ENCODE measurements around the gene WDR49.

The WDR49 gene

DNA sequence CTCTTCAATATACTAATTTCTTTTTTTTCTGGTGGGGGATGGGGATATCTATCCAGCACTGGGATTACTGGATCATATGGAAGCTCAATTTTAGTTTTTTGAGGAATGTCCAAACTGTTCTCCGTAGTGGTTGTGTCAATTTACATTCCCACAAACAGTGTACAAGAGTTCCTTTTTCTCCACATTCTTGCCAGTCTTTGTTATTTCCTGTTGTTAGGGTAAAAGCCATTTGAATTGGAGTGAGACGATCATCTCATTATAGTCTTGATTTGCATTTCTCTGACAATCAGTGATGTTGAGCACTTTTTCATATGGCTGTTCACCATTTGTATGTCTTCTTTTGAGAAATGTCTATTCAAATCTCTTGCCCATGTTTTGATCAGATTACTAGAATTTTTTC lies 12.8 kb upstream of the WDR49 start:
- Histone ChIP-seq H3K27ac (ENCODE audit: low read length) (no peak overlapping the region), H3K9me3 (ENCODE audit: insufficient read depth, low read depth, low read length) (no peaks in the 10 kb centered on the region), H3K36me3 (ENCODE audit: insufficient read depth, low read depth, low read length) (no peaks in the 10 kb centered on the region), H3K4me1 (ENCODE audit: insufficient read depth, low read length) (no peaks in the 10 kb centered on the region), H3K27me3 (ENCODE audit: insufficient read depth, low read length) (no peaks in the 10 kb centered on the region), H3K4me3 (ENCODE audit: low read length) (no peak overlapping the region), H3K9ac (ENCODE audit: low read depth, low read length) (no peak overlapping the region)

GRCh38 chr3:167662919-167663400 lies 9.2 kb upstream of the WDR49 start:
- Histone ChIP-seq H3K4me1 (ENCODE audit: insufficient read depth, low read length) (peaks cover 1% of the 10 kb centered on the region; the same call in 1 of the 2 replicates), H3K9me3 (ENCODE audit: insufficient read depth, low read depth, low read length) (no peaks in the 10 kb centered on the region), H3K27ac (ENCODE audit: low read length) (no peak overlapping the region), H3K4me3 (ENCODE audit: low read length) (no peak overlapping the region), H3K36me3 (ENCODE audit: insufficient read depth, low read depth, low read length) (no peaks in the 10 kb centered on the region), H3K9ac (ENCODE audit: low read depth, low read length) (no peak overlapping the region), H3K27me3 (ENCODE audit: insufficient read depth, low read length) (no peaks in the 10 kb centered on the region)

- Histone ChIP-seq H3K4me1 (ENCODE audit: insufficient read depth, low read length) (peaks cover 20% of the 10 kb centered on the region; the same call in 1 of the 2 replicates), H3K9ac (ENCODE audit: low read depth, low read length) (no peak overlapping the region), H3K4me3 (ENCODE audit: low read length) (no peak overlapping the region), H3K36me3 (ENCODE audit: insufficient read depth, low read depth, low read length) (no peaks in the 10 kb centered on the region), H3K9me3 (ENCODE audit: insufficient read depth, low read depth, low read length) (no peaks in the 10 kb centered on the region), H3K27ac (ENCODE audit: low read length) (no peak overlapping the region), H3K27me3 (ENCODE audit: insufficient read depth, low read length) (no peaks in the 10 kb centered on the region)
Observed at GRCh38 chr3:167657684-167658225, 4.0 kb upstream of the WDR49 start.

- peaks cover 29% of the 10 kb centered on the region; the same call in 1 of the 2 replicates for H3K4me1 ChIP-seq (ENCODE audit: insufficient read depth, low read length)
- no peaks in the 10 kb centered on the region for H3K9me3 ChIP-seq (ENCODE audit: insufficient read depth, low read depth, low read length)
- H3K27me3 ChIP-seq (ENCODE audit: insufficient read depth, low read length): no peaks in the 10 kb centered on the region
- no peak overlapping the region for H3K9ac ChIP-seq (ENCODE audit: low read depth, low read length)
- no peak overlapping the region for H3K4me3 ChIP-seq (ENCODE audit: low read length)
- H3K27ac ChIP-seq (ENCODE audit: low read length): no peak overlapping the region
- no peaks in the 10 kb centered on the region for H3K36me3 ChIP-seq (ENCODE audit: insufficient read depth, low read depth, low read length)
Observed at GRCh38 chr3:167656821-167657220, 3.1 kb upstream of the WDR49 start.

DNA sequence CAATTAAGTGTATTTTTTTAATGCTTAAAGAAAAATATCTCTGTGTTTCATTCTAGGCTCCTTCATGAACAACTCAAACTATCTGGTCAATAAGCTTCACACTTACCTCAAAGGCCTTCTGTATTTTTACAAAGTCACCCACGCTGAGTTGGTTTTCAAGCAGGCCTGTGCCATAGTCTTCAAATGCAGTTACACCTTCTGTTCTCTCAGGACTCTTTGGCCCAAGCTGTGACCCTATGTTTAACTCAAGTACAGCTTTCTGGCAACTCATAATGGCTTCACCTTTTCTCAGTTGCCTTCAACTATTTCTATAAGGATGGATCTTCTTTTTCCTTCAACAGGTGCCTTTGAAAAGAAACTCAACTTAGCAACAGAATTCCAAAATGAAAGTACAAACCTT lies 587 bp downstream of the WDR49 start:
- no peaks in the 10 kb centered on the region for H3K9me3 ChIP-seq (ENCODE audit: insufficient read depth, low read depth, low read length)
- H3K4me1 ChIP-seq (ENCODE audit: insufficient read depth, low read length): peaks cover 34% of the 10 kb centered on the region; the same call in 1 of the 2 replicates
- H3K9ac ChIP-seq (ENCODE audit: low read depth, low read length): peak overlapping the region; percentile 63; the same call in 1 of the 2 replicates
- no peaks in the 10 kb centered on the region for H3K27me3 ChIP-seq (ENCODE audit: insufficient read depth, low read length)
- peak overlapping the region; percentile 35; the same call in 1 of the 2 replicates for H3K4me3 ChIP-seq (ENCODE audit: low read length)
- peak overlapping the region; percentile 49 for H3K27ac ChIP-seq (ENCODE audit: low read length)
- H3K36me3 ChIP-seq (ENCODE audit: insufficient read depth, low read depth, low read length): no peaks in the 10 kb centered on the region

DNA sequence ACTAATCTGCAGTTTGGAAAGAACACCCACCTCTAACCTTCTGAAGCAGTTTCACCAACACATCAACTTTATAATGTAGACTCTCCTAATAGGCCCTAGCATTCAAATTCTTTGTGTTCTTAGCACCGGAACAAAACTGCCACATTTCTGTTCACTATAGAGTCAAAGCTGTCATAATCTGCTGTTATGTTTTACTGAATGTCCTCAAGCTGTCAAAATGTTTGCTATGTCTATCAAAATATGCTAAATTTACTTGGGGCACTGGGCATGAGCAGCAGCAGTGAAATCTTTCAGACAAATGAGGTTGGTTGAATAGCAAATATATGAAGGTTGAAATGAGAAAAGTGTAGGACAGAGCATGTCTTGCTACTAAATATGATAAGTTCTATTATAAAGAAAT lies 1.9 kb downstream of the WDR49 start:
- Histone ChIP-seq H3K4me3 (ENCODE audit: low read length) (no peak overlapping the region), H3K27me3 (ENCODE audit: insufficient read depth, low read length) (no peaks in the 10 kb centered on the region), H3K9ac (ENCODE audit: low read depth, low read length) (no peak overlapping the region), H3K36me3 (ENCODE audit: insufficient read depth, low read depth, low read length) (no peaks in the 10 kb centered on the region), H3K9me3 (ENCODE audit: insufficient read depth, low read depth, low read length) (no peaks in the 10 kb centered on the region), H3K4me1 (ENCODE audit: insufficient read depth, low read length) (peaks cover 26% of the 10 kb centered on the region; the same call in 1 of the 2 replicates), H3K27ac (ENCODE audit: low read length) (no peak overlapping the region)

DNA sequence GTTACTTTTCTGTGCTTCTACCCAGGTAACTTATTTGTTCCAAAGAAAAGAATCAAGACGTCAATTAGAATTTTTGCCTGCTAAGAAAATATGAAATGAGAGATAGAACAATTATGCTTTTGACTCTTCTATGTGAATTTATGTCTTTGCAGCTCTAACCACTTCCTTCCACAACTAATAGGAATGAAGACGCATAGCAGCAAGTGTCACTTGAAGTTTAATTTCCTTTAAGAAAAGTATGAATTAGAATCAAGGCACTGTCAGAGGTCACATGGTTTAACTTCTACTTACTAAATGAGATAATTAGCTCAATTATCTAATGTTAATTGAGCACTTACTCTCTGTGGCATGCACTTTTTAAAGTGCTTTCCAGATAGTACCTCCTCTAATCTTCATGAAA lies 3.3 kb downstream of the WDR49 start:
- Histone ChIP-seq H3K9me3 (ENCODE audit: insufficient read depth, low read depth, low read length) (no peaks in the 10 kb centered on the region), H3K4me1 (ENCODE audit: insufficient read depth, low read length) (peaks cover 26% of the 10 kb centered on the region; the same call in 1 of the 2 replicates), H3K4me3 (ENCODE audit: low read length) (no peak overlapping the region), H3K9ac (ENCODE audit: low read depth, low read length) (no peak overlapping the region), H3K27ac (ENCODE audit: low read length) (no peak overlapping the region), H3K36me3 (ENCODE audit: insufficient read depth, low read depth, low read length) (no peaks in the 10 kb centered on the region), H3K27me3 (ENCODE audit: insufficient read depth, low read length) (no peaks in the 10 kb centered on the region)

GRCh38 chr3:167649746-167650145 lies 4.0 kb downstream of the WDR49 start:
- no peaks in the 10 kb centered on the region for H3K27me3 ChIP-seq (ENCODE audit: insufficient read depth, low read length)
- H3K27ac ChIP-seq (ENCODE audit: low read length): no peak overlapping the region
- peaks cover 26% of the 10 kb centered on the region; the same call in 1 of the 2 replicates for H3K4me1 ChIP-seq (ENCODE audit: insufficient read depth, low read length)
- no peak overlapping the region for H3K4me3 ChIP-seq (ENCODE audit: low read length)
- H3K36me3 ChIP-seq (ENCODE audit: insufficient read depth, low read depth, low read length): no peaks in the 10 kb centered on the region
- no peaks in the 10 kb centered on the region for H3K9me3 ChIP-seq (ENCODE audit: insufficient read depth, low read depth, low read length)
- H3K9ac ChIP-seq (ENCODE audit: low read depth, low read length): no peak overlapping the region

GRCh38 chr3:167644611-167645010 lies 9.1 kb downstream of the WDR49 start:
- peaks cover 6% of the 10 kb centered on the region; the same call in 1 of the 2 replicates for H3K9me3 ChIP-seq (ENCODE audit: insufficient read depth, low read depth, low read length)
- H3K36me3 ChIP-seq (ENCODE audit: insufficient read depth, low read depth, low read length): no peaks in the 10 kb centered on the region
- H3K27me3 ChIP-seq (ENCODE audit: insufficient read depth, low read length): no peaks in the 10 kb centered on the region
- H3K27ac ChIP-seq (ENCODE audit: low read length): no peak overlapping the region
- H3K9ac ChIP-seq (ENCODE audit: low read depth, low read length): no peak overlapping the region
- H3K4me1 ChIP-seq (ENCODE audit: insufficient read depth, low read length): no peaks in the 10 kb centered on the region
- H3K4me3 ChIP-seq (ENCODE audit: low read length): no peak overlapping the region

GRCh38 chr3:167631471-167631870 lies 22.3 kb downstream of the WDR49 start:
- H3K4me1 ChIP-seq (ENCODE audit: insufficient read depth, low read length): no peaks in the 10 kb centered on the region
- no peaks in the 10 kb centered on the region for H3K36me3 ChIP-seq (ENCODE audit: insufficient read depth, low read depth, low read length)
- H3K9me3 ChIP-seq (ENCODE audit: insufficient read depth, low read depth, low read length): no peaks in the 10 kb centered on the region
- no peak overlapping the region for H3K4me3 ChIP-seq (ENCODE audit: low read length)
- H3K9ac ChIP-seq (ENCODE audit: low read depth, low read length): no peak overlapping the region
- H3K27me3 ChIP-seq (ENCODE audit: insufficient read depth, low read length): no peaks in the 10 kb centered on the region
- no peak overlapping the region for H3K27ac ChIP-seq (ENCODE audit: low read length)

DNA sequence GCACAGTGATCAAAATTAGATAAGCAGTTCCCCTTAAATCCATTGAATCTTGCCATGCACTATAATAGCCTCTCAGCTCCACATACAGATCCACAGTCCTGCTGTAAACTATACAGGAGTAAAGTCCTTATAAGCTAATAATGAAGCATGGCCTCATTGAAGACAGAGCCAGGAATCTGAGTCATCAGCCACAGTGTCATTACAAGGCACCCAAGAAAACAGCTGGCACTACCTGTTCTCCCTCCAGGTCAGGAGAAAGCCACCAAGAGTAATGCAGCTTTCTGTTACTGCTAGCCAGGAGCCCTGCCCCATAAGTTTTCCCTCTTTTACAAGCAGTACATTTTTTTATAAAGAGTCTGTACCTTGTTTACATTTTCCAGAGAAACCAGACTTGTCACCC lies 27.3 kb downstream of the WDR49 start:
- no peaks in the 10 kb centered on the region for H3K36me3 ChIP-seq (ENCODE audit: insufficient read depth, low read depth, low read length)
- H3K9me3 ChIP-seq (ENCODE audit: insufficient read depth, low read depth, low read length): no peaks in the 10 kb centered on the region
- H3K27me3 ChIP-seq (ENCODE audit: insufficient read depth, low read length): no peaks in the 10 kb centered on the region
- H3K4me1 ChIP-seq (ENCODE audit: insufficient read depth, low read length): no peaks in the 10 kb centered on the region
- no peak overlapping the region for H3K27ac ChIP-seq (ENCODE audit: low read length)
- no peak overlapping the region for H3K9ac ChIP-seq (ENCODE audit: low read depth, low read length)
- H3K4me3 ChIP-seq (ENCODE audit: low read length): no peak overlapping the region

- H3K4me3 ChIP-seq (ENCODE audit: low read length): no peak overlapping the region
- H3K27me3 ChIP-seq (ENCODE audit: insufficient read depth, low read length): no peaks in the 10 kb centered on the region
- no peaks in the 10 kb centered on the region for H3K36me3 ChIP-seq (ENCODE audit: insufficient read depth, low read depth, low read length)
- H3K9ac ChIP-seq (ENCODE audit: low read depth, low read length): no peak overlapping the region
- no peaks in the 10 kb centered on the region for H3K9me3 ChIP-seq (ENCODE audit: insufficient read depth, low read depth, low read length)
- no peaks in the 10 kb centered on the region for H3K4me1 ChIP-seq (ENCODE audit: insufficient read depth, low read length)
- no peak overlapping the region for H3K27ac ChIP-seq (ENCODE audit: low read length)
Observed at GRCh38 chr3:167615030-167615429, 38.7 kb downstream of the WDR49 start.
